GM21367 (cell line): ENCODE measurements around the gene ABCF3.
A peak's percentile ranks its signal among the peaks of the same experiment; 100 is the strongest.
"Not testable (repeated sequence)": the region's sequence is repeated elsewhere in the genome, so short reads cannot be mapped to it uniquely, and the experiment has no call there.

Source experiments
- ATAC-seq: cut with Tn5 transposase; IDR thresholded peaks from one replicate; pipeline ENCODE4 v1.9.1; 2021; ENCODE audit not compliant: unreplicated experiment

Gene ABCF3, protein sequence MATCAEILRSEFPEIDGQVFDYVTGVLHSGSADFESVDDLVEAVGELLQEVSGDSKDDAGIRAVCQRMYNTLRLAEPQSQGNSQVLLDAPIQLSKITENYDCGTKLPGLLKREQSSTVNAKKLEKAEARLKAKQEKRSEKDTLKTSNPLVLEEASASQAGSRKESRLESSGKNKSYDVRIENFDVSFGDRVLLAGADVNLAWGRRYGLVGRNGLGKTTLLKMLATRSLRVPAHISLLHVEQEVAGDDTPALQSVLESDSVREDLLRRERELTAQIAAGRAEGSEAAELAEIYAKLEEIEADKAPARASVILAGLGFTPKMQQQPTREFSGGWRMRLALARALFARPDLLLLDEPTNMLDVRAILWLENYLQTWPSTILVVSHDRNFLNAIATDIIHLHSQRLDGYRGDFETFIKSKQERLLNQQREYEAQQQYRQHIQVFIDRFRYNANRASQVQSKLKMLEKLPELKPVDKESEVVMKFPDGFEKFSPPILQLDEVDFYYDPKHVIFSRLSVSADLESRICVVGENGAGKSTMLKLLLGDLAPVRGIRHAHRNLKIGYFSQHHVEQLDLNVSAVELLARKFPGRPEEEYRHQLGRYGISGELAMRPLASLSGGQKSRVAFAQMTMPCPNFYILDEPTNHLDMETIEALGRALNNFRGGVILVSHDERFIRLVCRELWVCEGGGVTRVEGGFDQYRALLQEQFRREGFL

DNA sequence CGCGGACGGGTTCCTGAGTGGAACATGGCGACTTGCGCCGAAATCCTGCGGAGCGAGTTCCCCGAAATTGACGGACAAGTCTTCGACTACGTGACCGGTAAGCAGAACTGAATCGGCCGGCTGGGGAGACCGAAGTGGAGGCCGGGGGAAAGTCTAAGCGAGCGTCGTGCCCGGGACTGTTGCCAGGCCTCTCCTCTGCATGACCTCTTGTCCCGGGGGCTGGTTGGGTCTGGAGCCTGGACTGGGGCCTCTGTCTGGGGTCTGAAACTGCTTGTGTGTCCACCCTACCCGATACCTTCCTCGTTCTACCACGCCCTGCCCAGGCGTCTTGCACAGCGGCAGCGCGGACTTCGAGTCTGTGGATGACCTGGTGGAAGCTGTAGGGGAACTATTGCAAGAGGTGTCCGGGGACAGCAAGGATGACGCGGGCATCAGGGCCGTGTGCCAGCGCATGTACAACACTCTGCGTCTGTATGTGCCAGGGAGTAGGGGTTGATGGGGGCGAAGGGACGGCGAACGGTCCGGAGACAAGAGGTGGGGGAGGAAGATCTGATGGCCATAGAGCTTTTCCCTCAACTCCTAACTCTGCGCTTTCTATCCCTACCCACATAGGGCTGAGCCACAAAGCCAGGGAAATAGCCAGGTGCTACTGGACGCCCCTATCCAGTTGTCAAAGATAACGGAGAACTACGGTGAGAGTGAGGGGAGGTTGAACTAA is at the start of gene ABCF3:
Gene ABCF3, plus strand, starts transcription at position 16 of the 718 bp plus-strand sequence. Its CDS starts 9 bp downstream, at position 25.
- peak; percentile 12 for ATAC-seq

- ATAC-seq, result no peak
Observed at GRCh38 chr3:184140436-184140835, 45.6 kb upstream of the ABCF3 start.

GRCh38 chr3:184142199-184142598 is 43.8 kb upstream of the ABCF3 start:
- ATAC-seq, result no peak

DNA sequence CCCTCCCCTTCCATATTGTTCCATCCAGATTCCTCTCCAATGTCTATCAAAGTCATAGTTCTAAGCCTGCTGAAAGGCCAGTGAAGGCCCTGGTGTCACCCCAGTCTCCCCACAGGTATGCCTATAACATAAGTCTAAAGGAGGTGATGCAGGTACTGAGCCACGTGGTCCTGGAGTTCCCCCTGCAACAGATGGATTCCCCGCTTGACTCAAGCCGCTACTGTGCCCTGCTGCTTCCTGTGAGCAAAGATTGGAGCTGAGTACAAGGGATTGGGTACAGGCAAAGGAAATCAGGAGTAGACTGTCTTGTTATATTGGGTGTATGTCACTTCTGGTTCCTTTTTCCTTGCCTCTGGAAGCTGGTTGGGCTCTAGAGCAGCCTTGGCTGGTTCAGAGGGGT is 42.7 kb upstream of the ABCF3 start:
- no peak for ATAC-seq

DNA sequence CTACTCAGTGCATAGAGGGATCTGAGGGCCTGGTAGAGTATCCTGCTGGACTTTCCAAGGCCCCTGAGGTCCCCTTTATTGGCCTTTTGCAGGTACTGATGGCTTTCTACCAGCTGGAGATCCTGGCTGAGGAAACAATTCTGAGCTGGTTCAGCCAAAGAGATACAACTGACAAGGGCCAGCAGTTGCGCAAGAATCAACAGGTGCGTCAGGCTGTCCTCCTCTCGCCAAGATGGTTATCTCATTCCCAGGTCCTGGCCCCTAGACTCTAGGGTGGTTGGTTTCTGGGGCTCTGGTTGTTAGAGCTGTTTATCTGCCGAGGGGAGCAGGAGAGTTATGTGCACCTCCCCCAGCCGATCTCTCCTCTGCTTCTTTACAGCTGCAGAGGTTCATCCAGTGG is 41.5 kb upstream of the ABCF3 start:
- no peak for ATAC-seq

DNA sequence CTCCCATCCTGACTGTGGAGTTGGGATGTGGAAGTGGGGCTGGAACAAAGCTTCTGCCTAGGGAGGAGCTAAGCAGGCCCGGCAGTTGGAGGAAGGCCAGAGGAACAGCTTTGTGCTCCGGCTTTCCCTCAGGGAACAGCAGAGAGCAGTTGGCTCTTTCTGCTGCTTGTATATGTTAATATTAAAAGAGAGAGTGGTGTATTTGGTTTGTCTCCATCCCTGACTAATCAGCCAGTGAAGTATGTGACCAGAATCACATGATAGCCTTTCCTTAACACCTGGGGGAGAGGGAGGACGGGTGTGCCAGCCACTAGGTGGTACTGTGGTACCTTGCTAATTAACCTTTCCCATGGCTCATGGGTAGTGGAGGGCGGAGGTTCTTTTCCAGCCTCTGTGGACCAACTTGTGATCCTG is 40.9 kb upstream of the ABCF3 start:
- no peak for ATAC-seq

DNA sequence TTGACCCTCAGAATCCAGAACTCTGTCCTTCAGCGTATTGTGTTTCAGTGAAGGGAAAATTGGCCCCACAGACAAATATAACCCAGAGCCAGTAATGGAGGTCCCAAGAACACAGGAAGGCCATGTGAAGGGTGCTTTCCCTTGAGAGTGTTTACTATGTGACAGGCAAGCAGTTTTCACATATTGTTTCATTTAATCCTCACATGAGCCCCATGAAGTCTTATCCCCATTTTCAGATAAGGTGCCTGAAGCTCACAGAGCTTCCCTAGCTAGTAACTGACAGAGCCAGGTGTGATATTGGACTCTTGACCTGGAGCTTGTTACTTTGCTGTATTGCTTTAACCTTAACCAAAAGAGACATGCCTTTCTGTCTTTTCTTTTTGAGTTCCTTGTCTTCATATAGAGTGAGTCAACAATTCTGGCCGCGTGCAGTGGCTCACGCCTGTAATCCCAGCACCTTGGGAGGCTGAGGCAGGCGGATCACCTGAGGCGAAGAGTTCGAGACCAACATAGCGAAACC is 40.2 kb upstream of the ABCF3 start:
- ATAC-seq, result no peak

DNA sequence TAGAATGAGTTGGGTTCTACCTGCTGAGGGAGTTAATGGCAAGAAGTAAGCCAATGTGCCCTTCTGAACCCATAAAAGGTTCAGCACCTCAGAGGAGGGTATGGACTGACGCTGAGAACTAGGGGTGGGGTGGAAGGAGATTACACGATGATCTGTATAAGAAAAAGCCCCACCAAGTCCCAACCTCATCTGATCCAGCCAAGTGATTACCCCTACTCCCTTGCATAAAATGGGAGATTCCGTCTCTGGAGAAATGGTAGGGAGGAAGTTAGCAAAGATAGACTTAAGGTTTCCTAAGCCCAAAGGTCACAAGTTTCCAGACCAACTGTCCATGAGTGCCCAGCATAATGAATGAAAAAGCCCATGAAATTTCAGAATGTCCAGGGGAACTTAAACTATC is 37.9 kb upstream of the ABCF3 start:
- ATAC-seq, result no peak

- no peak for ATAC-seq
Observed at GRCh38 chr3:184149123-184149522, 36.9 kb upstream of the ABCF3 start.

GRCh38 chr3:184149770-184150169 is 36.2 kb upstream of the ABCF3 start:
- ATAC-seq, result not testable (repeated sequence)

- ATAC-seq, result peak; percentile 77
Observed at GRCh38 chr3:184154885-184155643, 30.9 kb upstream of the ABCF3 start, which contains the start of gene DVL3. Gene DVL3, plus strand, starts transcription at chr3:184155377. Its CDS starts 259 bp downstream, at chr3:184155636.

GRCh38 chr3:184155644-184156521 is 30.1 kb upstream of the ABCF3 start:
- peak; percentile 18 for ATAC-seq

DNA sequence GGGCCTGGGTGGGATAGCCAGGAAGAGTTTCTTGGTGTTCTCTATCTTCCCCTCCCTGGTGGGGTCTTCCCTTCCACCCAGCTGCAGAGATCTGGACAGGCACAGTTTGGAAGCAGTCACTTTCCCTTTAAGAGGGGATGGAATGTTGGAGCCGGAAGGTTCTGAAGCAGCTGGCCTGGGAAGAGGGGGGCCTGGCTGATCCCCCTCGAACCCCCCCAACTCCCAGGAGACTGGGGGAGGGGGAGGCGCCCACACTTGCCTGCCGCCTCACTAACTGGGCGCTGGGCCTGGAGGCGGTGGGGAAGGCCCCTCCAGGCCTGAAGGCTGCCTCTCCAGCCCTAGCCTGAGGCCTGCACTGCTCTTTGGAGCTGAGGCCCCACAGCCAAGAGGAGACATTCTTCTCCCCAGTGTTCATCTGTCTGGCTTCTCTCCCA is 29.5 kb upstream of the ABCF3 start:
- ATAC-seq, result no peak

DNA sequence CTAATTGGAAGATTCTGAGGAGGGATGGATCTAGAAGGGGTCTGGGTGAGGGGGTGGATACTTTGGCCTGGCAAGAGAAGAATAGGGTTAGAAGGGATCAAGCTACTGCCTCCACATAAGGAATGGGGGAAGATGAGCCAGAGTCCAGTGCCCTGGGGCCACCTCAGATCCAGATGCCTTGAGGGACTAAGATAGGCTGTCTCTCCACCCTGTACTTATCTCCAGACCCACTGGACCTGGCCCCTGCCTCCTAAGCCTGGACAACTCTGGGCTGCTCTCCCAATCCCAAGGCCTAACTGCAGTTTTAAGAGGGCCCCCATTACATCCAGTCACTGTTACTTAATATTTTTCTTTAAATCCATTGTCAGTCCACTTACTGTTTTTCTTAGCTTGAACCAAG is 28.8 kb upstream of the ABCF3 start:
- no peak for ATAC-seq

DNA sequence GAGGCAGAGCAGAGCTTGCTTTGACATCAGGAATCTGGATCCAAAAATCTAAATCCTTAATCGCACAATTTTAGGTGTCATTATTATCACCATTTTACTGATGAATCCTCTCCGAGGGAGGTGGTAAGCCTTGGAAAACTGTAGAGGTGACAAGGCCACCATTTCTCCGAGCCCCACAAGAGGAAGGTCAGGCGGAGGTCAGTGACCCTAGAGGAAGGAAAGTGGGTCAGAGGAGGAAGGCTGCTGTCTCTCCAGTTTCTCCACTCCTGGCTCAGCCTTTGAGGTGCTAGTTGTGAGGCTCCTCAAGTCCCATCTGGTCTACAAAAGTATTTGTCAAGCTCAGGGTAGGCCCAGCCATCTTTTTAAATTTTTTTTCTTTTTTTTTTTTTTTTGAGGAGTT is 27.6 kb upstream of the ABCF3 start:
- no peak for ATAC-seq

DNA sequence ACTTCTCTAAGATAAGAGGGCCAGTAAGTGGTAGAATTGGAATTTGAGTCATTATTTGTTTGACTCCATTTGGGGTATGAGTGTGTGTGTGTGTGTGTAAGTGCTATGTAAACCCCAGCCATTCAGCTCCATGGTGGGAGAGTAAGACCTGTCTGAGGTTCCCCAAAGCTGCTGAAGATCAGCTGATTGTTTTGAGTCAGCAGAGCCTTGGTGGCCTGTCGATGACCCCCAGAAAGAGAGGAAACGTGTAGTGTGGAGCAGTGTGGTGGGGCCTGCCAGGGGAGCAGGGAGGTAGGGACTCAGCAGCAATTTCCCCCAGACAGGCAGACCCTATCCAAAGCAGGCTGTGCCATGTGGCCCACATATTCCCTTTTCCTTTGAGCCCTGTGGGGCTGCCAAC is 25.5 kb upstream of the ABCF3 start:
- ATAC-seq, result no peak

- ATAC-seq, result not testable (repeated sequence)
Observed at GRCh38 chr3:184162571-184163070, 23.4 kb upstream of the ABCF3 start.

GRCh38 chr3:184164648-184165330 is 21.2 kb upstream of the ABCF3 start:
- no peak for ATAC-seq

DNA sequence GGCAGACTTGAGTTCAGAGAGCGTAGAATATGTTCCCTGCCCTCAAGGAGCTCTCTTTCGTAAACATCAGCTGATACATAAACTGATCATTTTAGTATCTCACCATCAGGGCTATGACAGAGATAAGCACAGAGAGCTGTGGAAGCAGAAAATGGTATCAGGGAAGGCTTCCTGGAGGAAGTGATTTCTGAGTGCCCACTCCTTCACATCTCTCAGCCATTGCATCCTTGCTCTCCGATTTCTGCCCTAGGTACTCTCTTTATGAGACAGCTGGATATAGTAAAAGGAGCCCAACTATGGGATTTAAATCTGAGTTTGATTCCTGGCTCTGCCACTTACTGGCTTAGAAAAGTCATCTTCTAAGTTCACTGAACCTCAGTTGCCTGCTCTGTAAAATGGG is 20.5 kb upstream of the ABCF3 start:
- ATAC-seq, result no peak
